HG03520 (cell line): Measurements from ENCODE around the gene EID1.
"Not testable (repeated sequence)": the region's sequence is repeated elsewhere in the genome, so short reads cannot be mapped to it uniquely, and the experiment has no call there.

Source experiments
- ATAC-seq: cut with Tn5 transposase; IDR thresholded peaks from one replicate; pipeline ENCODE4 v1.9.1; 2021; ENCODE audit warnings: mild to moderate bottlenecking, moderate library complexity; ENCODE audit not compliant: unreplicated experiment

Gene EID1

GRCh38 chr15:48877630-48878595 lies at the start of gene EID1:
TSS of gene EID1 (plus strand) at chr15:48878134. CDS start at chr15:48878177, 43 bp downstream.
- ATAC-seq = peak; percentile 91

GRCh38 chr15:48828471-48828870 lies 49.5 kb upstream of the EID1 start:
- ATAC-seq = no peak

GRCh38 chr15:48828906-48829305 lies 49.0 kb upstream of the EID1 start:
- no peak for ATAC-seq

- no peak for ATAC-seq
Observed at GRCh38 chr15:48832648-48833047, 45.3 kb upstream of the EID1 start.

- no peak for ATAC-seq
Observed at GRCh38 chr15:48833526-48834239, 44.3 kb upstream of the EID1 start.

- no peak for ATAC-seq
Observed at GRCh38 chr15:48834756-48835155, 43.2 kb upstream of the EID1 start.

- ATAC-seq = no peak
Observed at GRCh38 chr15:48842501-48842900, 35.4 kb upstream of the EID1 start.

- no peak for ATAC-seq
Observed at GRCh38 chr15:48845123-48845522, 32.8 kb upstream of the EID1 start.

- ATAC-seq = no peak
Observed at GRCh38 chr15:48850648-48851047, 27.3 kb upstream of the EID1 start.

- ATAC-seq = no peak
Observed at GRCh38 chr15:48851956-48852355, 26.0 kb upstream of the EID1 start.

- ATAC-seq = not testable (repeated sequence)
Observed at GRCh38 chr15:48854434-48854833, 23.5 kb upstream of the EID1 start.

GRCh38 chr15:48855501-48856440 lies 22.2 kb upstream of the EID1 start:
- ATAC-seq = no peak

- ATAC-seq = no peak
Observed at GRCh38 chr15:48856942-48857341, 21.0 kb upstream of the EID1 start.

- no peak for ATAC-seq
Observed at GRCh38 chr15:48858401-48858800, 19.5 kb upstream of the EID1 start.

- no peak for ATAC-seq
Observed at GRCh38 chr15:48859426-48859825, 18.5 kb upstream of the EID1 start.

GRCh38 chr15:48861813-48862431 lies 16.0 kb upstream of the EID1 start:
- ATAC-seq = peak; percentile 60

GRCh38 chr15:48862705-48863104 lies 15.2 kb upstream of the EID1 start:
- no peak for ATAC-seq

- no peak for ATAC-seq
Observed at GRCh38 chr15:48865370-48866079, 12.4 kb upstream of the EID1 start.

GRCh38 chr15:48866141-48866563 lies 11.8 kb upstream of the EID1 start:
- ATAC-seq = no peak

GRCh38 chr15:48868023-48868422 lies 9.9 kb upstream of the EID1 start:
- no peak for ATAC-seq
